Panc1 (cell line): Measurements from ENCODE around the gene HELZ2. TPM values are rescaled to one million over a fixed set of nuclear protein-coding genes. Genes with fewer than 3 reads are reported as not detected.

ENCODE experiments used
- ATAC-seq: fragments of 200-7000 bp; cut with Tn5 transposase; 2 replicates; pipeline ENCODE4 v1.9.1; 2020; ENCODE audit warnings: mild to moderate bottlenecking, moderate library complexity
- BruUV-seq: library from RNA; stranded (reverse); fragments of 400-500 nt; replicated peaks from 2 replicates; lab custom pipeline; 2021; lab: Mats Ljungman, UMichigan
- CTCF ChIA-PET: fragments of 300-600 bp; sonication (Branson Sonifier 250); formaldehyde crosslinking; loops from one replicate; lab custom pipeline; 2022; ENCODE audit warnings: antibody characterized with exemption; lab: Charles Lee
- POLR2A ChIA-PET: fragments of 300-600 bp; sonication (Branson Sonifier 250); formaldehyde crosslinking; loops from one replicate; lab custom pipeline; 2022; ENCODE audit warnings: antibody characterized with exemption; lab: Charles Lee
- DNase-seq: peaks from one replicate; pipeline ENCODE4 v3.0.0-alpha.2; 2010; ENCODE audit warnings: low read depth, low spot score
- H3K27ac ChIP-seq: 2 replicates; pipeline ENCODE4 v1.5.1; 2011; ENCODE audit warnings: mild to moderate bottlenecking, low read length, inconsistent platforms
- H3K27me3 ChIP-seq: fragments of 200-500 bp; sonication (Bioruptor generic); 2 replicates; pipeline ENCODE4 v1.6.0; 2014; ENCODE audit warnings: low read length, inconsistent platforms; ENCODE audit not compliant: control insufficient read depth, insufficient read depth
- H3K36me3 ChIP-seq: fragments of 200-500 bp; sonication (Bioruptor generic); 2 replicates; pipeline ENCODE4 v1.5.1; 2014; ENCODE audit warnings: inconsistent platforms, mild to moderate bottlenecking, low read length, moderate library complexity; ENCODE audit not compliant: control insufficient read depth, insufficient read depth
- H3K4me1 ChIP-seq: 2 replicates; pipeline ENCODE4 v1.5.1; 2011; ENCODE audit warnings: inconsistent platforms, mild to moderate bottlenecking, low read length, moderate library complexity; ENCODE audit not compliant: control insufficient read depth, insufficient read depth
- H3K4me3 ChIP-seq, 2 experiments: 2 replicates each; pipeline ENCODE4 v1.5.1; 2011 to 2012; ENCODE audit warnings: low read depth in 2 of 2, low read length in 2 of 2, mild to moderate bottlenecking in 2 of 2, inconsistent platforms in 1 of 2, moderate library complexity in 1 of 2
- H3K9me3 ChIP-seq: fragments of 200-500 bp; sonication (Bioruptor generic); 2 replicates; pipeline ENCODE4 v1.5.1; 2014; ENCODE audit warnings: low read depth, mild to moderate bottlenecking, inconsistent platforms, low read length, moderate library complexity; ENCODE audit not compliant: control insufficient read depth, insufficient read depth
- CTCF ChIP-seq: fragments of 450-650 bp; IDR thresholded peaks from 2 replicates; pipeline ENCODE4 v1.5.1; 2017; ENCODE audit warnings: mild to moderate bottlenecking
- POLR2AphosphoS5 ChIP-seq: IDR thresholded peaks from 2 replicates; pipeline ENCODE4 v1.6.1; 2012; ENCODE audit warnings: mild to moderate bottlenecking, low read depth, low read length, moderate library complexity
- REST ChIP-seq, 2 experiments: IDR thresholded peaks; 2 replicates each; pipeline ENCODE4 v1.6.1; 2011 to 2012; ENCODE audit warnings: low read depth in 2 of 2, control low read depth in 1 of 2, low read length in 1 of 2, mild to moderate bottlenecking in 1 of 2, moderate library complexity in 1 of 2; ENCODE audit not compliant: insufficient read depth in 1 of 2
- SIN3A ChIP-seq: IDR thresholded peaks from 2 replicates; pipeline ENCODE4 v1.6.1; 2012; ENCODE audit warnings: low read depth, mild to moderate bottlenecking, low read length, moderate library complexity, borderline replicate concordance; ENCODE audit not compliant: insufficient read depth
- TCF7L2 ChIP-seq: IDR thresholded peaks from 2 replicates; pipeline ENCODE4 v1.6.1; 2011; ENCODE audit warnings: mild to moderate bottlenecking, low read depth, low read length, inconsistent platforms
- in situ Hi-C: cut with HindIII; loops from 2 replicates; pipeline ENCODE4 v1.10.0; 2016; ENCODE audit warnings: low sequenced_read_pairs, low pct_unique_long_range_greater_than_20kb
- intact Hi-C: fragments of 100-400 bp; cut with micrococcal nuclease; formaldehyde crosslinking; loops from one replicate; pipeline ENCODE4 v1.10.0; 2022; ENCODE audit not compliant: unreplicated experiment
- total RNA-seq: library from RNA; stranded (reverse); gene quantifications from one replicate; pipeline ENCODE4 v1.2.1, GENCODE V29; 2021; ENCODE audit not compliant: unreplicated experiment

HELZ2 gene
- total RNA-seq, 1 experiment from 2014 or later: 41.5 TPM

GRCh38 chr20:63598479-63599395 is 24.7 kb upstream of the HELZ2 start:
- TF ChIP-seq CTCF (no peak), REST (IDR thresholded peaks at IDR 0.05; ENCODE audit: insufficient read depth in 1 of 2, low read depth in 2 of 2, low read length in 1 of 2) (no peak)
- Histone ChIP-seq H3K4me3 (no peak overlapping the region), H3K27ac (no peak overlapping the region), H3K9me3 (no peaks in the 10 kb centered on the region), H3K27me3 (no peaks in the 10 kb centered on the region), H3K4me1 (no peaks in the 10 kb centered on the region), H3K36me3 (no peaks in the 10 kb centered on the region)
- DNase-seq (no peak), ATAC-seq (no peak)
- BruUV-seq: no TSS peak
- POLR2A ChIA-PET: no interaction called here
- CTCF ChIA-PET: no interaction called here
- intact Hi-C loops (no loop called here), in situ Hi-C loops (loop anchor here (10.0 kb wide), 1 partner anchor 64 kb away; the partner anchor contains the start of gene PTK6)

GRCh38 chr20:63597651-63598478 is 23.8 kb upstream of the HELZ2 start:
- H3K4me1 ChIP-seq: no peaks in the 10 kb centered on the region
- H3K9me3 ChIP-seq: no peaks in the 10 kb centered on the region
- DNase-seq (no peak), ATAC-seq (no peak)
- TF ChIP-seq TCF7L2: no peak
- TF ChIP-seq REST (IDR thresholded peaks at IDR 0.05; ENCODE audit: insufficient read depth in 1 of 2, low read depth in 2 of 2, low read length in 1 of 2): no peak
- TF ChIP-seq CTCF: no peak
- no peak for TF ChIP-seq SIN3A
- TF ChIP-seq POLR2AphosphoS5: no peak
- ChIA-PET CTCF (interaction anchor here (0.5 to 0.6 kb wide), 2 partner anchors 60 kb away, joined by 3 to 5 read pairs; no protein-coding TSS in a partner anchor), POLR2A (no interaction called here)
- no peaks in the 10 kb centered on the region for H3K36me3 ChIP-seq
- BruUV-seq: no TSS peak
- intact Hi-C loops (no loop called here), in situ Hi-C loops (loop anchor here (10.0 kb wide), 1 partner anchor 63 kb away; the partner anchor contains the start of gene PTK6)
- no peak overlapping the region for H3K4me3 ChIP-seq
- H3K27ac ChIP-seq: no peak overlapping the region
- H3K27me3 ChIP-seq: no peaks in the 10 kb centered on the region
